HG03520 (cell line): ENCODE results near the gene CYTH4.
"Not testable (repeated sequence)": the region's sequence is repeated elsewhere in the genome, so short reads cannot be mapped to it uniquely, and the experiment has no call there.

ENCODE experiments used
- ATAC-seq: cut with Tn5 transposase; IDR thresholded peaks from one replicate; pipeline ENCODE4 v1.9.1; 2021; ENCODE audit warnings: mild to moderate bottlenecking, moderate library complexity; ENCODE audit not compliant: unreplicated experiment

The CYTH4 gene

DNA sequence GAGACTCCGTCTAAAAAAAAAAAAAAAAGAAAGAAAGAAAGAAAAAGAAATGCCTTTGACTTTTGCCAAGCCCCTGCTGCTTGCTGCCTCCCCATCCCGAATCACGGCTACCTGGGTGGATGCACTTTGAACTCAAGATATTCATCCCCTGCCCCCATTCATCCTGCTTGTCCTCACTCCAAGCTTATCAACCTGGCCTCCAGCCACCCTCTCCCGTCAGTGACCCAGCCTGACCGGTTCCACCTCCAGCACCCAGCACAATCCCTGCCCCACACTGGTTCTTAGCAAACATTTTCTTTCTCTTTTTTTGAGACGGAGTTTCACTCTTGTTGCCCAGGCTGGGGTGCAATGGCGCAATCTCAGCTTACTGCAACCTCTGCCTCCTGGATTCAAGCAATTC lies 44.4 kb downstream of the CYTH4 start:
- no peak for ATAC-seq

DNA sequence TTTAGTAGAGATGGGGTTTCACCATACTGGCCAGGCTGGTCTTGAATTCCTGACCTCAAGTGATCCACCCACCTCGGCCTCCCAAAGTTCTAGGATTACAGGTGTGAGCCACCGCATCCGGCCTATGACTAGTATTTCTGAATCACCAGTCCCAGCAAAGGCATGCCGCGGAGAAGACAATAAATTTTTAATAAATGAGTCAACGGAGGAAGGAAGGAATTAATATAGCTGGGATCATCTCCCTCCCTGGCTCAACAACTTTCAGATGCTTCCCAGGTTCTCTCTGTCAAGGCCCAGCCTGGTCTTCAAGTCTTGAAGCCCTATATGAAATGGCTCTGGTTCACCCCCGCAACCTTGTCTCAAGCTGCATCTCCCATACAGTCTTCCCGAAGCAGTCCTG lies 45.7 kb downstream of the CYTH4 start:
- no peak for ATAC-seq

DNA sequence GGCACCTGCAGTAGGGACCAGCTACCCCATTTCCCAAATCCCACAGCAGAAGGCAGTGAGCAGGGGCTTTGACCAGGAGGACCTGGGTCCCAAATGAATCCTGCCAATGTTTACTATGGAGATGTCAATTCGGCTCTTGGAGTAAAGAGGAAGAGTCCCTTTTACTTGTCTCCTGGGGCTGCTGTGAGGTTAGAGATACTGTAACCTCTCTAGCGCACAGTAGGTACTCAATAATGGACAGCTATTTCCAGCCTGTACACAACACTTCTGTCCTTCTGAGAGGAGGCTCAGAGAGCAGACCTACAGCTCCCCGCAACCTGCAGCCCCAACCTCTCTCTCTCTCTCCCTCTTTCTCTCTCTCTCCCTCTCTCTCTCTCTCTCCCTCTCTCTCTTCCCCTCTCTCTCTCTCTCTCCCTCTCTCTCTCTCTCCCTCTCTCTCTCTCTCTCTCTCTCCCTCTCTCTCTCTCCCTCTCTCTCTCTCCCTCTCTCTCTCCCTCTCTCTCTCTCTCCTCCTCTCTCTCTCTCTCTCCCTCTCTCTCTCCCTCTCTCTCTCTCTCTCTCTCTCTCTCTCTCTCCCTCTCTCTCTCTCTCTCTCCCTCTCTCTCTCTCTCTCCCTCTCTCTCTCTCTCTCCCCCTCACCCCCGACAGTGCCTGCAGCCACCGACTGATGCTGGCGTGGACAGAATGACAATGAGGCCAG lies 46.4 kb downstream of the CYTH4 start:
- ATAC-seq = not testable (repeated sequence)

DNA sequence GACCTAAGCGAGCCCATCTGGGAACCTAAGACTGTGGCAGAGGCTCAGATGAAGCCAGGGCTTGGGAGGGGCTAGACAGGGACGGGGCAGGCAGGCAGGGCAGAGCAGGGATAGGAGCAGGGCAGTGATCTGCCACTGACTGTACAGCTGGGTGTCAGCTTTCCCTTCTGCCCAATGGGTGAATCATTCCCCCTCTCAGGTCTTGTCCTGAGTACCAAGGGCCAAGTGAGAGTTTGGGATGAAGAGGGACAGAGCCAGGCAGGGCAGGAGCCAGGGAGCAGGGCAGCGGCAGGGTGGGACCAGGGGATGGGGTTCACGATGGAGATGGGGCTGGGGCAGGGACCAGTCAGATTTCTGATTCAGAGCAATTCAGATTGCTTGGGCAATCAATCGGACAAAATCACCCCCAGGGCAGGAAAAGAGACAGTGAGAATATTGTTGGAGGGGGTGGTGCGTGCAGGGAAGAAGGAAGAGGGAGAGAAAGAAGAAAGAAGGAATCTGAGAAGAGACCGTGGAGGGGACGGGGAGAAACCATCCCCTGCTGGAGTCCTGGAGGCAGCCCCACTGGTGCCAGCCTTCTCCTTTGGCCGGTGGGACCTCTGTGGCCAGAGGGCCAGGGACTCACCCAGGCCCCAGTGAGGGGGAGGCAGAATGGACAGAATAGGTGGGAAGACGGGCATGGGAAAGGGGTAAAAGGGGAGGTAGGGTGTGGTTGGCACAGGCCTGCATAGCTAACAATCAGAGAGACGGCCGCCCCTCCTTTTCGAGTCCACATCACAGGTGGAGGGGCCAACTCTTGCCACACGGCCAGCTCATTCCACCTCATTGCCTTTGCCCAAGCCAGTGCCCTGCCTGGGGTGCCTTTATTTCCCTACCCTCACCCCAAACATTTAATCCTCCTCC lies 47.2 kb downstream of the CYTH4 start:
- no peak for ATAC-seq

DNA sequence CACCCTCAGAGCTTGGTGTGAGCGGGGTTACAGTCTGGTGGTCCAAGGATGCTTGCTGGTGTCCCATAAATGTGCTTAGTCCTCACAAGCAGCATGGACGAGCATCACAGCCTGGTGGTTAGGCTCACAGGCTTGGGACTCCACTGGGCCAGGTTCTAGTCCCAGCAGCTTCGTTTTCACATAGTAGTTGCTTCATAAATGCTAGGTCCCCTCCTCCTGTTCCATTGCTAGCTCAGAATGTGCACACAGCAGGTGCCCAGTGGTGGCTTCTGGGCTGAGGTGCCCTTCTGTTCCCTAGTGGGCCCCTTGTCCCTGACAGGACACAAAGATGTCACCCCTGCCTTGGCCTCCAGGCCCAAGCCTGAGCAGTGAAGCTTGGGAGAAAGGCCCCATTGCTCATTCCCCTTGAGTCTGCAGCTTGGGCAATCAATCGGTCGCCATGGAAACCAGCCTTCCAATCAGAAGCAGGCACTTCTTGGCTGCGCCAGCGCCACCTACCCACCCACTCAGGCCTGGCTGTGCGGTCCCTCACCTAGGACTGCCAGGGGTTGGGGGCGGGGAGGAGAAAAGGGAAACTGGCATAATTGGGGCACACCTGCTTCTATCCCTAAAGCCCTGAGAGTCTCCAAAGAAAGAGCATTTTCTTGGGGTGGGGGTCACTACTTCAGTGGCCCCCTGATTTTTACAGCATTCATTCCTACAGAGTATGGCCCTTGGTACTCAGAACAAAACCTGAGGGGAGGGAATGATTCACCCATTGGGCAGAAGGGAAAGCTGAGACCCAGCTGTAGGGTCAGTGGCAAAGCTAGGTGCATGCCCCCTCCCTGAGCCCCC lies 48.1 kb downstream of the CYTH4 start:
- ATAC-seq = no peak

DNA sequence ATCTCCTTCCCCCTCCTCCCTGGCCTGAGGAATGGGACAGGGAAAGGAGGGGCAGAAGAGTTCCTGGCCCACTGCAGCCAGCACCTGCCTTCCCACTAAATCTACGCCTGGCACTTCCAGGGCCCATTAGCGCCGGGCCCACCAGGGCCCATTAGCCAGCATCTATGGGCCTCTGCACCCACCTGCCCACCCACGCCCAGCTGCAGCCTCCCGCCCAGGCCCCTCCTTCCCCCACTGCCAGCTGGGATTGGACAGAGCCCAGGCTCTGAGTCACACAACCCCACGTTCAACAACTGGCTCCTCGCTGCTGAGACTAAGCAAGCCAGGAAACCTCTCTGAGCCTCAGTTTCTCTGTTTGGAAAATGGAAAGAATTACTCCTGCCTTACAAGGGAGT lies 48.7 kb downstream of the CYTH4 start:
- ATAC-seq = no peak

DNA sequence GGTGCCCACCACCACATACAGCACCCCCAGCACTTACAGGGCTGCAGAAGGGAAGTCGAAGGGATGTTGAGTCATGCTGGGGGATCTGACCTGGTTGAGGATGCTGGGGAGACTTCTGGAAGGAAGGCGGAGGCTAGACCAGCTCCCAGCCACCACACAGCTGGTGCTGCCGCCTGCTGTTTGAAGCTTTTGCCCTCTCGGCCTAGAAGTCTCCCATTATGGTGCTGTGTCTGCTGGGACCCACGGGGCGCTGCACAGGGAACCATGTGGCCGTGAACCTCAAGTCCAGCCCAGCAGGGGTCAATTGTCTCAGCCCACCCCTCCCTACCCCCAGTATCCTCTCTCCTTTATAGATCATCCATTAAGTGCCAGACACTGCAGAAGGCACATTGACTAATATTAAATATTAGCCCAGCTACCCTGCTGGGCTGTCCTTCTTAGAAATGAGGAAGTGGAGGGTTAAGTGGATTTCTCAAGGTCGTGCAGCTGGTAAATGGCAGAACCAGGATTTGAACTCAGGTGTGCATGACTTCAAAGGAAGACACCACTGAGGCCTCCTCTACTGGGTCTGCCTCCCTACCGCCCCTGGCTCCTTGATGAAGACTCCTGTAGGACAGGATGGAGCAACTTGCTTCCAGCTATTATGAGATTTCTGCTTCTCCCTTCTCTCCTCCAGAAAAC lies 49.7 kb downstream of the CYTH4 start:
- no peak for ATAC-seq

DNA sequence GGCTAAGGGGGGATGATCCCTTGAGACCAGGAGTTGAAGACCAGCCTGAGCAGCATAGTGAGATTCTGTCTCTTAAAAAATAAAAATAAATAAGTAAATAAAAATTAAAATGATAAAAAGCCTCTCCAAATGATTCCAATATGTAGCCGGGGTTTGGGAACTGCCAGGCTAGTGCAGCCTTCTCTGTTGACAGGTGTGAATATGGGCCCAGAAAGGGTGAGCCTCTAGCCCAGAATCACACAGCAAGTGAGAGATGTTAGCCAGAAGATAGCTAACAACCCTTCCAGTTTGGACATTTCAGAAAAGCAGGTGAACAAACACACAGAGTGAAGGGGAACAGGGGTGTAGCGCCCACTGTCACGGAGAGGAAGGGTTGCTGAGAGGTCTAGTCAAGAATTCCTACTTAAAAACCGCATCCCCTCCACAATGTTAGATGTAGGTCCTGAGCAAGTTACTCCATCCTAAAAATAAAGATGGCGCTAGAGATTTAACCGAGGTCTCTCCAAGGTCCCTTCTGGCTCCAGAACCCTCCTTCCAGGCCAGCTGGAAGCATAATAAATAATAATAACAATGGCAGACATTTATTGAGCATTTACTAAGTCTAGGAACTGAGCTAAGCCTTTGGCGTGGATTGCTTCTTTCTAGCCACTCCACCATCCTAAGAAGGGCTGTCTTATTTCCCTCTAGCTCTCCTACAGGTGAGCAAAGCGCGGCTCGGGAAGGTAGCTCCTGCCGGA lies 51.6 kb downstream of the CYTH4 start:
- no peak for ATAC-seq

DNA sequence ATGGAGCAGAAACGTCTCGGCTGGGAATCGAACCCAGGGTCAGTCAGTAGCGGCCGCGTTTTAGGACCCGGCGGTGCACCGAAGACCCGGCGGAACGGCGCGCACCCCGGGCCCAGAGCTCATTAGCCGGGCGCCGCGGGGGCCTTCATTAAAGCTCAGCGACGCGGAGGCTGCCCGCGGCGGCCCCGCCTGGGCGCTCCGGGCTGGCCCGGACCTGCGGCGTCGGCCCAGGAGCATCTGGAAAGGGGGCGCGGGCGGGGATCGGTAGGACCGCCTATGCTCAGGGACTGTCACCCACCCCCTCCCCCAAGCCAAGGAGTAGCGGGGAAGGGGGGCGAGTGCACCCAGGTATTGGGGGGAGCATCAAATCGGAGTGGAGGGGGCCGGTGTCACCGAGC lies 52.2 kb downstream of the CYTH4 start:
- no peak for ATAC-seq

DNA sequence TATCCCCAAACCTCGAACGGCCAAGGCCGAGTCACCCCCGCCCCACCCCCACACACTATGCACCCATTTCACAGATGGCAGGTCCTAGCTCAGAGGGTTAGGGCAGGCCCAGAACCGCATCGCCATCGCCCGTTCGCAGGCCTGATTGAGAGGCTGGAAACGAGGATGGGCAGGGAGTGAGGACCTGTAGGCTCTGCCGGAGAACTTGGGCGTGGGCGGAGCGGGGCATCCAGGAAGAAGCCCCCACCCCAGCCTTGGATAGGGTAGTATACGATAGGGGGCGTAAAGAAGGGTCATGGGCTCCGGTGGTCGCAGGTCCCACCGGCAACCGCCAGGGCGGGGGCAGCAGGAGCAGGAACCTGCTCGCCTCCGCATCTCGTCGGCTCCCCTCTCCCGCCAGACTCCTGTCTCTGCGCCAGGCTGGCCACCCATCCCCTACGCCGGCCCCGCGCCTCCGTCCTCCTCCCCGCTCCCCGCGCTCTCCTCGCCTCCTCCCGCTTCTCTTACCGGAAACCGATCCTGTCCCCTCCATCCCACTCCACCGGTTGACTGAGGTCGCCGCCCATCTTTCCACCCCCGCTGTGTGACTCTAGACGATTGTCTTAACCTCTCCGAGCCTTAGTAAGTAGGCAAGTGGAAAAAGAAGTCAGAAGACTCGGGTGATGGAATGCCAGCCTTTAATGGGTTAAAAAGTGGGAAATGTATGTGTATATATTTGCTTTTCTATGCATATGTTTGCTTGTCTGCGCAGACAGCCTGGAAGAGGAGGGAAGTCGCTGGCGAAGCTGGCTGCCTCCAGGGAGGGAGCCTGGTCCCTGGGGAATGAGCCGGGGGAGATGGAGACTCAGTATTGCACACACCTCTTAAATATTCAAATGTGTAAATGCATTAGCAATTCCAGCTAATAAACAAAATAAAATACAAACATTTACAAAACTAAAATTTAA lies 52.8 kb downstream of the CYTH4 start:
- ATAC-seq = no peak

DNA sequence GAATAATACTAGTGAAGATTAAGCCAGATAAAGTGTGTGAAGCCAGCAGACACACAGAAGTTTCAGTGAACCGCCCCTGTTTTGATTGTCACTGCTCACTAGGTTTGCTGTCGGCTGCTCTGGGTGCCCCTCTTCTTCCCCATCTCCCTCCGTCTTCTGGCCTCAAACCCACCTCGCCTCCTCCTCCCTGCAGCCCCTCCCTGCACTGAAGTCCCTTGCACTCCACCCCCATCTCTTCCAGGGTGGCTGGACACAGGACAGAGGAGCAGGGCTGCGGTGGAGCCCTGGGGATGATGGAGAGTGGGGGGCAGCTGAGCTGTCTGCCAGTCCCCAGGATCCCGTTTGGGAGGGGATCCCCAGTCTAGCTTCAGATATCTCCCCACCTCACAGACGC lies 53.5 kb downstream of the CYTH4 start:
- ATAC-seq = no peak

DNA sequence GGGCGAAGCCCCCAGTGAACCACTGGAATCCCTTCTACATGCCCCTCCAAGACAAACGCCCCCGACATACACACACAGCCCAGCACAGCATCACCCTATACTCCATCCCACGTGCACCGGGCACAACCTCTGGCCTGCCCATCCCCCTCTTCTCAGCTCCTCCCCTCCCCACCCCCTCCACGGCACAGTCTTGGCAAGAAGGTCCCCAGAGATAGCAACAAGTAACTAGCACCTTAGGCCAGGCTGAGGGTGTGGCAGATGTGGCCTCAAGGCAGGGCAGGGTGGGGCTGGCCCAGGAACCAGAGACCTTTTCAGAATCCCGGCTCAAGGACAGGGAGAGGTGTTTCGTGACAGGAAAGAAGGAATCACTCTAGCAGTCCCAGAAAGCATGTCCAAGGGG lies 54.3 kb downstream of the CYTH4 start:
- no peak for ATAC-seq

DNA sequence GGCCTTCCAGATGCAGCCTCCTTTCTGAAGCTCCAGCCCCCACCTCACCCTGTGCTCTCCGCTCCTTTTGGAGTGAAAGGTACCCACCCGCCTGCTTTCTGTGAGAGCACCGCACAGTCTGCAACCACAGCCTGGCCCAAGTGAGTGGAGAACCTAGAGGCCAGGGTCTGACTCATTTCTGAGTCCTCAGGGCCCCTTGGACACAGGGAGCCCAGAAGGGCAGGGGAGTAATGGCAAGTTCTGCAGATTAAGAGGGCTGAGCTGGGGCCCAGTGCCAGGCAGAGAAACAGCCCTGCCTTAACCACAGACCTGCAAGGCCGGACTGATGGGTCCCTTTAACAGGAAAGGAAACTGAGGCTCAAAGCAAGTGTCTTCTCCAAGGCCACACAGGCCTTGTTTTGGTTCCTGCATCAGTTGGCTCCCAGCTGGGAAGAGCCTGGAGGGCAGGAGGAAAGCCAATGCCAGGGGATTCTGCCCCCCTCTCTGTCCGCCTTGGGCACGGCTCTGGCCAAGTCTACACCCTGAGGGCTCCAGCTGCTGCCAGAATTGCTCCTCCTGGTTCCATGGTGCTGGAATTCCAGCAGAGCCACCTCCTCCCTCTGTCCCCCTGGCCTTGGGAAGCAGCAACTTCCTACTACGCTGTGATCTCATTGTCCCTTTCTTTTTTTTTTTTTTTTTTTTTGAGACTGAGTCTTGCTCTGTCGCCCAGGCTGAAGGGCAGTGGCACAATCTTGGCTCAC lies 55.1 kb downstream of the CYTH4 start:
- no peak for ATAC-seq

DNA sequence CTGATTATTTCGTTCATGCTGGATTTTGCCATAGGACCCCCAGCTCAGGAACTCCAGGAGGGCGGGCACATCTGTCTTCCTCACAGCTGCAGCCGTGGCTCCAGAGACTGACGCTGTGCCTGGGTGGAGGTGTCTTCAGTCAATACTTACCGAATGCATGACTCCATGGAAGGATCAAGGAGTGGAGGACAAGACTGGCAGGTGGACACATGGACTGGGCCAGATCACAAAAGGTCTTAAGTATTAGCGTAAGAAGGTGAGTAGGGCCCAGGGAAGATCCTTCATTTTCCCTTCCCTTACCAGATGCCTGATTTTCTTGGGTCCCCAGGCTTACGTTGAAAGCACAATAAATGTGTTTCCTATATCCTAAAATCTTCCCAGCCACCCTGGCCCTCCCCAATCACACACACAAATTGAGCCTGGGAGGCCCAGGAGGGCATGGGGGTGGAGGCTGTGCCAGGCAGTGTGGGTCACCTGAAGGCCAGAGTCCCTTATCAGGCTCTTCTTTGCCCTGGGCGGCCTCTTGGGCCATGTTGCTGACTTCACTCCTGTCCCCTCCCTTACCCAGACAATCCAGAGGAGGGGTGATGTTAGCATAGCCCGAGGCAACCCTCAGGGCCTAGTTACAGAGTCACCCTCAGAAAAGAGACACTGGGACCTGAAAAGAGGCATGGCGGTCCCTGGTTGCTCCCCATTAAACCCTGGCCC lies 56.4 kb downstream of the CYTH4 start:
- ATAC-seq = no peak

DNA sequence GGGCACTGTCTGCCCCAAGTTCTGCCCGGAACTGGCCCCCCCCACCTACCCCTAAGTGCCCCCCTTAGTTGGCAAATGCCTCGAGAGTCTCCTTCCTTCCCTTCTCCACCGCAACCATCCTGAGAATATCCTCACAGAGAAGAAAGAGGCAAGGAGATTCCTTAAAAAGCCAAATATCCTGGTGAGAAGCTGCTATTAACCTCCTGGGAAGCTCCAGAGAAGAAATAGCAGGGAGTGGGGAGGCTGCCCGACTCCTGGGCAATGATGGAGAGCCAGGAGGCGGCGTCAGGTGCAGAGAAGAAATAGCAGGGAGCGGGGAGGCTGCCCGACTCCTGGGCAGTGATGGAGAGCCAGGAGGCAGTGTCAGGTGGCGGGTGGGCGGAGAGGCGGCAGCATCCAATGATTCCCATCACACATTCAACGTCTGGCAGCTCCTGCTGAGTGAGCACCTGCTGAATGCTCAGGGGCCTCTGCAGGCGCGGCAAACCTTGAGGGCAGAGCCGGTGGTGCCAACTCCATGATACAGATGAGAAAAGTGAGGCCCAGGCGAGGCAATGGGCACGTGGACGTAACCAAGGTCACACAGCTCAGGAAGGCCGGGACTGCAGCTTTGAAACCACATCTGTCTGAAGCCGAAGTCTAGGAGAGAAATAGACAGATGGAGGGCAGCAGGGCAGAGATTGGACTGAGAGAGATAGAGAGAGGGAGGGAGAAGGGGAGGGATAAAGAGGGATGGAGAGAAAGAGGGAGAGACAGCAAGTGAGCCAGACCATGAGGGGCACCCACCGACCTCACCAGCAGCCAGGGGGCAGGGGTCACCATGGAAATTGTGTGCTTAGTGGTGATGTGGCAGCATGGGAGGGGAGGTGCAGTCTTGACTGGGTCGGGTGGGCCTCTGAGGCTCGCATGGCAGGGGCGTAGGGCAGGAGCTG lies 58.3 kb downstream of the CYTH4 start:
- ATAC-seq = no peak

DNA sequence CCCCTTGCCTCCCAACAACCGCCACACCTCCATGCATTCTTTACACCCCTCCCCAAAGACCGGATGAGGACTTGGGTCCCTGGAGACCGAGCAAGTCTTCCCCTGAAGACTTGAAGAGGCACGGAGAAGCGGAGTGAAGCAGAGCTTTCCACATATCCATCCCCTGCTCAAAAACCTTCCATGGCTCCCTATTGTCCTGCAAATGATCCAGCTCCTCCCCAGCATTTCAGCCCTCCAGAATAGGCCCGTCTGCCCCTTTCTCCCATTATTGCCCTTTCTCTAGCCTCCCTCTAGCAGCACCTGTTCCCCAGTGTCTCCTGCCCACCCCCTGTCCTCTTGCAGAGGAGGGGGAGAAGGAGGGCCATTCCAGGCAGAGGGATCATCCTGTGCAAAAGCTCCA lies 59.8 kb downstream of the CYTH4 start:
- no peak for ATAC-seq

DNA sequence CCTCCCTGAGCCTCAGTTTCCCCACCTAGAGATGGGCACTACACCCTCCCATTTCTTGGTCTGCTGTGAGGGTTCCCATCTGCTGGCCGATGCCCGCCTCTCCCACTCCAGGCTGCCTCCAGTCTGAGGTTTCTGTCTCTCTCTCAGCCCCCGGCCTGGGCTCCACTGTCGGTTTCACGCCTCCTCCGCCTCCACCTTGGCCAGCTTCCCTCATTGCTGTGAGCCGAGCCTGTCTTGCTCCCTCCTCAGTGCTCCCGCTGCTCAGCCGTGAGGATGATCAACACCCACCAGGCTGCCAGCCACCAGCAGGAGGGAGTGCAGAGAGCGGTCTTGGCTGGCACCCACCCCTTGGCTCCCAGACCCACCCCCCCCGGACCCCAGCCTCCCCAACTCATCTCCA lies 61.0 kb downstream of the CYTH4 start:
- no peak for ATAC-seq
